Keratinocyte (primary cell): ENCODE measurements around the gene SOX2. TPM values are rescaled to one million over a fixed set of nuclear protein-coding genes. Genes with fewer than 3 reads are reported as not detected.

Experiments used
- DNase-seq: peaks from one replicate; pipeline ENCODE4 v3.0.0-alpha.2; 2011; ENCODE audit warnings: low read depth, missing footprints, low spot score
- FAIRE-seq: peaks from 2 replicates; lab custom pipeline; 2011; peaks lifted over from hg19 to GRCh38; lab: Jason Lieb, UNC
- H2AFZ ChIP-seq: 2 replicates; pipeline ENCODE4 v1.6.0; 2012; ENCODE audit warnings: low read length, control low read depth, inconsistent platforms; ENCODE audit not compliant: control insufficient read depth
- H3K27ac ChIP-seq: 2 replicates; pipeline ENCODE4 v1.5.1; 2011; ENCODE audit warnings: low read length; ENCODE audit not compliant: control insufficient read depth, insufficient read depth
- H3K27me3 ChIP-seq: 3 replicates; pipeline ENCODE4 v1.6.0; 2011; ENCODE audit warnings: low read length; ENCODE audit not compliant: control insufficient read depth, insufficient read depth; ENCODE audit errors: extremely low read depth
- H3K36me3 ChIP-seq, 2 experiments: 2 replicates in 1 of 2; 3 replicates in 1 of 2; pipeline ENCODE4 v1.5.1; 2011; ENCODE audit warnings: low read length in 2 of 2, mild to moderate bottlenecking in 1 of 2; ENCODE audit not compliant: control insufficient read depth in 2 of 2, insufficient read depth in 2 of 2; ENCODE audit errors: extremely low read depth in 1 of 2
- H3K4me1 ChIP-seq: 3 replicates; pipeline ENCODE4 v1.5.1; 2011; ENCODE audit warnings: low read length; ENCODE audit not compliant: control insufficient read depth, insufficient read depth; ENCODE audit errors: extremely low read depth
- H3K4me2 ChIP-seq: 3 replicates; pipeline ENCODE4 v1.6.0; 2011; ENCODE audit warnings: low read depth, low read length; ENCODE audit not compliant: control insufficient read depth, insufficient read depth; ENCODE audit errors: extremely low read depth
- H3K4me3 ChIP-seq, 3 experiments: fragments of 200-600 bp in 1 of 3; sonication (generic) in 1 of 3; 2 replicates in 2 of 3; 3 replicates in 1 of 3; pipeline ENCODE4 v1.5.1; 2011 to 2016; ENCODE audit warnings: low read length in 3 of 3, mild to moderate bottlenecking in 3 of 3, control low read depth in 2 of 3, inconsistent platforms in 1 of 3, low read depth in 1 of 3, mixed read lengths in 1 of 3, mixed run types in 1 of 3, moderate library complexity in 1 of 3; ENCODE audit not compliant: control insufficient read depth in 2 of 3, insufficient read depth in 2 of 3; ENCODE audit errors: extremely low read depth in 1 of 3
- H3K79me2 ChIP-seq: 2 replicates; pipeline ENCODE4 v1.6.0; 2012; ENCODE audit warnings: low read length; ENCODE audit not compliant: control insufficient read depth, insufficient read depth
- H3K9ac ChIP-seq: 3 replicates; pipeline ENCODE4 v1.6.0; 2011; ENCODE audit warnings: low read length; ENCODE audit not compliant: control insufficient read depth, insufficient read depth; ENCODE audit errors: extremely low read depth
- H3K9me1 ChIP-seq: 3 replicates; pipeline ENCODE4 v1.6.0; 2011; ENCODE audit warnings: low read length; ENCODE audit not compliant: control insufficient read depth, insufficient read depth; ENCODE audit errors: extremely low read depth
- H3K9me3 ChIP-seq: 2 replicates; pipeline ENCODE4 v1.5.1; 2012; ENCODE audit warnings: low read depth, low read length; ENCODE audit not compliant: control insufficient read depth
- H4K20me1 ChIP-seq: 3 replicates; pipeline ENCODE4 v1.6.0; 2011; ENCODE audit warnings: low read length; ENCODE audit not compliant: control insufficient read depth, insufficient read depth; ENCODE audit errors: extremely low read depth
- EZH2 ChIP-seq: IDR thresholded peaks from one replicate; pipeline ENCODE4 v1.6.1; 2012; ENCODE audit warnings: inconsistent platforms, mild to moderate bottlenecking, low read length, moderate library complexity
- dilution Hi-C: fragments of 300-500 bp; cut with MboI; formaldehyde crosslinking; loops from one replicate; pipeline ENCODE4 v1.7.0; 2020; ENCODE audit warnings: low sequenced_read_pairs; ENCODE audit not compliant: extremely low pct_ligation_motif_present
- polyA plus RNA-seq, 5 experiments: library from polyadenylated mRNA; depleted of rRNA in 3 of 5; stranded (reverse) in 3 of 5; stranded (forward) in 1 of 5; unstranded in 1 of 5; fragments of >200 nt; gene quantifications; 1 replicate in 1 of 5; 2 replicates in 3 of 5; 3 replicates in 1 of 5; pipeline versions ENCODE4 v1.2.1 to v1.2.3, GENCODE V29; 2011 to 2012; ENCODE audit warnings: missing spikeins in 2 of 5, low read depth in 1 of 5, low replicate concordance in 1 of 5
- TF ChIP-seq, protein P1 (sequence below), 3 experiments: IDR thresholded peaks in 1 of 3; conservative IDR thresholded peaks in 1 of 3; optimal IDR thresholded peaks in 1 of 3; 2 replicates in 2 of 3; 3 replicates in 1 of 3; pipeline versions ENCODE3 to v1.5.1; 2011; ENCODE audit warnings: low read length in 3 of 3, mild to moderate bottlenecking in 3 of 3, moderate library complexity in 2 of 3, control low read depth in 1 of 3, inconsistent platforms in 1 of 3; ENCODE audit not compliant: insufficient read depth in 2 of 3; ENCODE audit errors: extremely low read depth in 1 of 3

SOX2 gene
- polyA plus RNA-seq, 1 donor (not counting 4 experiments of a cell fraction or from before 2014, with no cell fraction given) = not detected

DNA sequence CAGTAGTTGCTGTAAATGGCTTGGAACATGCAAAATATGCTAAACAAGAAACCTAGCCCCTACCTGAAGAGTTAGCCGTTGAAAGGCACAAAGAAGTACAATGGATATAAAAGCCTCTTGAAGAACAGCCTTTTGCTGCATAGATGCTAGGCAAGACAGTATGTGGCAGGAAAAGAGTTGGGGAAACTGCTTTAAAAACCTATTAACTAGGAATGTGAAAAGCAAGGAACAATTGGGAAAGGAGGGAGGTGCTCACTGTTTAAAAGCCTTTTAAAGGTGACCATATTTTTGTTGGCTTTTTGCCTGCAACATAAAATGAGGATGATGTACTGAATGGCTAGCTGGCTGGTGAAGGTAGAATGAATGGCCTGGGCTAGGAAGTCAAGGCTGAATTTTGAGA is 24.5 kb upstream of the SOX2 start:
- no peaks in the 10 kb centered on the region for H4K20me1 ChIP-seq
- TF ChIP-seq, protein P1, sequence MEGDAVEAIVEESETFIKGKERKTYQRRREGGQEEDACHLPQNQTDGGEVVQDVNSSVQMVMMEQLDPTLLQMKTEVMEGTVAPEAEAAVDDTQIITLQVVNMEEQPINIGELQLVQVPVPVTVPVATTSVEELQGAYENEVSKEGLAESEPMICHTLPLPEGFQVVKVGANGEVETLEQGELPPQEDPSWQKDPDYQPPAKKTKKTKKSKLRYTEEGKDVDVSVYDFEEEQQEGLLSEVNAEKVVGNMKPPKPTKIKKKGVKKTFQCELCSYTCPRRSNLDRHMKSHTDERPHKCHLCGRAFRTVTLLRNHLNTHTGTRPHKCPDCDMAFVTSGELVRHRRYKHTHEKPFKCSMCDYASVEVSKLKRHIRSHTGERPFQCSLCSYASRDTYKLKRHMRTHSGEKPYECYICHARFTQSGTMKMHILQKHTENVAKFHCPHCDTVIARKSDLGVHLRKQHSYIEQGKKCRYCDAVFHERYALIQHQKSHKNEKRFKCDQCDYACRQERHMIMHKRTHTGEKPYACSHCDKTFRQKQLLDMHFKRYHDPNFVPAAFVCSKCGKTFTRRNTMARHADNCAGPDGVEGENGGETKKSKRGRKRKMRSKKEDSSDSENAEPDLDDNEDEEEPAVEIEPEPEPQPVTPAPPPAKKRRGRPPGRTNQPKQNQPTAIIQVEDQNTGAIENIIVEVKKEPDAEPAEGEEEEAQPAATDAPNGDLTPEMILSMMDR (optimal IDR thresholded peaks at IDR 0.05 in 1 of 3, IDR thresholded peaks at IDR 0.05 in 1 of 3, conservative IDR thresholded peaks at IDR 0.05 in 1 of 3; ENCODE audit: extremely low read depth in 1 of 3, insufficient read depth in 2 of 3, low read length in 3 of 3) = no peak
- no peak for TF ChIP-seq EZH2
- H3K9ac ChIP-seq = no peak overlapping the region
- H3K4me1 ChIP-seq = no peaks in the 10 kb centered on the region
- no peak overlapping the region for H3K4me2 ChIP-seq
- DNase-seq (no peak), FAIRE-seq (no peak)
- no peaks in the 10 kb centered on the region for H3K27me3 ChIP-seq
- H3K79me2 ChIP-seq = no peaks in the 10 kb centered on the region
- H3K4me3 ChIP-seq = no peak overlapping the region
- no peaks in the 10 kb centered on the region for H3K36me3 ChIP-seq
- no peaks in the 10 kb centered on the region for H3K9me3 ChIP-seq
- H3K9me1 ChIP-seq = no peaks in the 10 kb centered on the region
- H2AFZ ChIP-seq = no peak overlapping the region
- no peak overlapping the region for H3K27ac ChIP-seq
- dilution Hi-C loops = no loop called here

GRCh38 chr3:181687731-181688130 is 24.0 kb upstream of the SOX2 start:
- Histone ChIP-seq H3K4me3 (no peak overlapping the region), H3K9ac (no peak overlapping the region), H3K9me1 (no peaks in the 10 kb centered on the region), H3K4me1 (no peaks in the 10 kb centered on the region), H4K20me1 (no peaks in the 10 kb centered on the region), H2AFZ (no peak overlapping the region), H3K79me2 (no peaks in the 10 kb centered on the region), H3K36me3 (no peaks in the 10 kb centered on the region), H3K27ac (no peak overlapping the region), H3K4me2 (no peak overlapping the region), H3K9me3 (no peaks in the 10 kb centered on the region), H3K27me3 (no peaks in the 10 kb centered on the region)
- dilution Hi-C loops = no loop called here
- TF ChIP-seq, protein P1 (optimal IDR thresholded peaks at IDR 0.05 in 1 of 3, IDR thresholded peaks at IDR 0.05 in 1 of 3, conservative IDR thresholded peaks at IDR 0.05 in 1 of 3; ENCODE audit: extremely low read depth in 1 of 3, insufficient read depth in 2 of 3, low read length in 3 of 3) = no peak
- no peak for TF ChIP-seq EZH2
- FAIRE-seq (no peak), DNase-seq (no peak)
